Endothelial cell of umbilical vein (primary cell): Measurements from ENCODE around the gene PSMD3. TPM values are rescaled to one million over a fixed set of nuclear protein-coding genes. Genes with fewer than 3 reads are reported as not detected.
A peak's percentile ranks its signal among the peaks of the same experiment; 100 is the strongest.

Experiments used
- BruUV-seq: library from RNA; stranded (reverse); fragments of 400-500 nt; replicated peaks from 2 replicates; lab custom pipeline; 2021; lab: Mats Ljungman, UMichigan
- CTCF ChIA-PET: fragments of 300-600, 350-600 bp; sonication (Branson Sonifier 250); formaldehyde crosslinking; loops from one replicate; lab custom pipeline; 2021; ENCODE audit warnings: antibody characterized with exemption, inconsistent platforms; lab: Charles Lee
- POLR2A ChIA-PET: fragments of 300-600, 350-600 bp; sonication (Branson Sonifier 250); formaldehyde crosslinking; loops from one replicate; lab custom pipeline; 2021; ENCODE audit warnings: antibody characterized with exemption, inconsistent platforms; lab: Charles Lee
- DNase-seq: peaks from one replicate; pipeline ENCODE4 v3.0.0-alpha.2; 2011; ENCODE audit warnings: low read depth, low spot score
- FAIRE-seq: peaks from 2 replicates; lab custom pipeline; 2011; peaks lifted over from hg19 to GRCh38; lab: Jason Lieb, UNC
- H2AFZ ChIP-seq: 2 replicates; pipeline ENCODE4 v1.6.0; 2012; ENCODE audit warnings: low read depth, low read length, control low read depth, inconsistent platforms
- H3K27ac ChIP-seq: 2 replicates; pipeline ENCODE4 v1.5.1; 2011; ENCODE audit warnings: low read depth, mild to moderate bottlenecking, control low read depth, low read length, moderate library complexity; ENCODE audit not compliant: insufficient read depth
- H3K27me3 ChIP-seq, 2 experiments: 2 replicates each; pipeline versions ENCODE4 v1.6.0 to v1.6.1; 2011; ENCODE audit warnings: low read length in 2 of 2, mixed read lengths in 1 of 2; ENCODE audit not compliant: control insufficient read depth in 2 of 2, insufficient read depth in 2 of 2
- H3K36me3 ChIP-seq, 2 experiments: 2 replicates in 1 of 2; 3 replicates in 1 of 2; pipeline ENCODE4 v1.5.1; 2011; ENCODE audit warnings: low read length in 2 of 2, mild to moderate bottlenecking in 1 of 2, moderate library complexity in 1 of 2; ENCODE audit not compliant: control insufficient read depth in 2 of 2, insufficient read depth in 2 of 2; ENCODE audit errors: extremely low read depth in 1 of 2
- H3K4me1 ChIP-seq: 3 replicates; pipeline ENCODE4 v1.5.1; 2011; ENCODE audit warnings: mild to moderate bottlenecking, low read length; ENCODE audit not compliant: control insufficient read depth, insufficient read depth; ENCODE audit errors: extremely low read depth
- H3K4me2 ChIP-seq: 2 replicates; pipeline ENCODE4 v1.6.1; 2011; ENCODE audit warnings: low read length, control low read depth, mixed read lengths; ENCODE audit not compliant: insufficient read depth
- H3K4me3 ChIP-seq, 3 experiments: fragments of 200-600 bp in 1 of 3; sonication (generic), shearing (Covaris generic) in 1 of 3; replicated peaks in 1 of 3; 2 replicates each; pipeline ENCODE4 v1.5.1; 2011 to 2016; ENCODE audit warnings: control low read depth in 3 of 3, low read length in 3 of 3, mild to moderate bottlenecking in 2 of 3, inconsistent platforms in 1 of 3, low read depth in 1 of 3, moderate library complexity in 1 of 3; ENCODE audit not compliant: insufficient read depth in 1 of 3
- H3K79me2 ChIP-seq: 2 replicates; pipeline ENCODE4 v1.6.0; 2012; ENCODE audit warnings: low read length, inconsistent platforms; ENCODE audit not compliant: control insufficient read depth, insufficient read depth
- H3K9ac ChIP-seq: replicated peaks from 2 replicates; pipeline ENCODE3; 2011; ENCODE audit warnings: low read length, control low read depth; ENCODE audit not compliant: insufficient read depth; ENCODE audit errors: extremely low read depth
- H3K9me1 ChIP-seq: replicated peaks from 3 replicates; pipeline ENCODE4 v1.6.0; 2011; ENCODE audit warnings: mild to moderate bottlenecking, low read length; ENCODE audit not compliant: control insufficient read depth, insufficient read depth; ENCODE audit errors: extremely low read depth
- H3K9me3 ChIP-seq: replicated peaks from 2 replicates; pipeline ENCODE4 v1.5.1; 2012; ENCODE audit warnings: low read length, inconsistent platforms; ENCODE audit not compliant: control insufficient read depth, insufficient read depth
- H4K20me1 ChIP-seq: replicated peaks from 2 replicates; pipeline ENCODE3; 2011; ENCODE audit warnings: mild to moderate bottlenecking, low read length; ENCODE audit not compliant: control insufficient read depth, insufficient read depth; ENCODE audit errors: extremely low read depth
- EZH2 ChIP-seq: IDR thresholded peaks from 2 replicates; pipeline ENCODE4 v1.6.1; 2012; ENCODE audit warnings: borderline replicate concordance, low read depth, mild to moderate bottlenecking, moderate library complexity, low read length, inconsistent platforms; ENCODE audit not compliant: severe bottlenecking
- FOS ChIP-seq: IDR thresholded peaks from 2 replicates; pipeline ENCODE4 v1.6.1; 2011; ENCODE audit warnings: mild to moderate bottlenecking, low read length, moderate library complexity, borderline replicate concordance; ENCODE audit not compliant: insufficient read depth
- GATA2 ChIP-seq: IDR thresholded peaks from 2 replicates; pipeline ENCODE4 v1.7.0; 2011; ENCODE audit warnings: low read depth, mild to moderate bottlenecking, moderate library complexity, mixed read lengths, low read length; ENCODE audit not compliant: insufficient read length, insufficient read depth
- JUN ChIP-seq: IDR thresholded peaks from 2 replicates; pipeline ENCODE4 v1.6.1; 2011; ENCODE audit warnings: borderline replicate concordance, low read depth; ENCODE audit not compliant: insufficient read length, insufficient read depth
- MYC ChIP-seq: IDR thresholded peaks from one replicate; pipeline ENCODE4 v1.6.1; 2011; ENCODE audit warnings: mild to moderate bottlenecking, low read depth, low read length
- POLR2A ChIP-seq: IDR thresholded peaks from 2 replicates; pipeline ENCODE4 v1.6.1; 2012; ENCODE audit warnings: low read depth, mild to moderate bottlenecking, control low read depth, low read length
- POLR2AphosphoS5 ChIP-seq: IDR thresholded peaks from 2 replicates; pipeline ENCODE4 v1.6.1; 2012; ENCODE audit warnings: low read depth, mild to moderate bottlenecking, control low read depth, low read length, moderate library complexity; ENCODE audit not compliant: insufficient read depth
- dilution Hi-C: fragments of 300-500 bp; cut with MboI; formaldehyde crosslinking; loops from one replicate; pipeline ENCODE4 v1.15.0; 2019; ENCODE audit warnings: low sequenced_read_pairs; ENCODE audit not compliant: extremely low pct_ligation_motif_present
- intact Hi-C: fragments of 100-400 bp; cut with micrococcal nuclease; formaldehyde crosslinking; loops from one replicate; pipeline ENCODE4 v1.10.0; 2022
- polyA plus RNA-seq, 4 experiments: library from polyadenylated mRNA; depleted of rRNA in 3 of 4; stranded (reverse) in 3 of 4; unstranded in 1 of 4; fragments of >200 nt; gene quantifications; 2 replicates each; pipeline versions ENCODE4 v1.2.1 to v1.2.3, GENCODE V29; 2011 to 2012; ENCODE audit warnings: missing spikeins in 1 of 4
- total RNA-seq: library from RNA; stranded (reverse); gene quantifications from 2 replicates; pipeline ENCODE4 v1.2.3, GENCODE V29; 2021
- TF ChIP-seq, protein P1 (sequence below): IDR thresholded peaks from 2 replicates; pipeline ENCODE4 v1.6.1; 2011; ENCODE audit not compliant: insufficient read depth, insufficient read length
- TF ChIP-seq, protein P2 (sequence below), 2 donors: IDR thresholded peaks; 1 replicate in 1 of 2; 2 replicates in 1 of 2; pipeline ENCODE4 v1.5.1; 2011; ENCODE audit warnings: low read length in 2 of 2, mild to moderate bottlenecking in 2 of 2, moderate library complexity in 2 of 2, control low read depth in 1 of 2, inconsistent platforms in 1 of 2, low read depth in 1 of 2; ENCODE audit not compliant: insufficient read depth in 1 of 2; ENCODE audit errors: extremely low read depth in 1 of 2

PSMD3 gene
- total and polyA plus RNA-seq, 2 donors (not counting 3 experiments of a cell fraction or from before 2014, with no cell fraction given): 120 to 136 TPM

DNA sequence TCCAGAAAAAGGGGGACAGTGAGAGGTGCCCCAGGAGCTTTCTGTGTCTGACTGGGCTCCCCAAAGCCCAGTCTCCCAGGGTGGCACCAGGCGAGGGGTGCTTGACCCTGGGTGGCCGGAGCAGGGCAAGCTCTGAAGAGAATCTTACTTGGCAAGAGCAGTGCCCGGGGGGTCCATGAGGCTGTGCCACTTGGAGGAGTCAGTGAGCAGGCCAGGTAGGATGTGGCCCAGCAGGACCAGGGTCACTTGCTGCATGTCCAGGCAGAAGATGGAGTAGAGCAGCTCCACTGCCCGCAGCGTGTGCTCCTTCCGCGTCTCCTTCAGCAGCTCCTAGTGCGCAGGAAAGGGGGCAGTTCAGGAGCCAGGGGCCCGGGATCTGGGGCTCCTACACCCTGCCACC, 41.9 kb downstream of the PSMD3 start:
- no peak overlapping the region for H3K4me2 ChIP-seq
- H2AFZ ChIP-seq: no peak overlapping the region
- no peaks in the 10 kb centered on the region for H3K9me3 ChIP-seq
- H3K36me3 ChIP-seq: peaks cover 3 to 14% of the 10 kb centered on the region in 2 experiments
- intact Hi-C loops: no loop called here
- H3K79me2 ChIP-seq: peaks cover 4% of the 10 kb centered on the region
- no peak overlapping the region for H3K9ac ChIP-seq
- no peaks in the 10 kb centered on the region for H3K9me1 ChIP-seq
- TF ChIP-seq GATA2: no peak
- TF ChIP-seq EZH2: no peak
- TF ChIP-seq FOS: no peak
- no peak for TF ChIP-seq JUN
- no peak for TF ChIP-seq POLR2A
- TF ChIP-seq, protein P1, sequence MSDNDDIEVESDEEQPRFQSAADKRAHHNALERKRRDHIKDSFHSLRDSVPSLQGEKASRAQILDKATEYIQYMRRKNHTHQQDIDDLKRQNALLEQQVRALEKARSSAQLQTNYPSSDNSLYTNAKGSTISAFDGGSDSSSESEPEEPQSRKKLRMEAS: no peak
- TF ChIP-seq, protein P2, sequence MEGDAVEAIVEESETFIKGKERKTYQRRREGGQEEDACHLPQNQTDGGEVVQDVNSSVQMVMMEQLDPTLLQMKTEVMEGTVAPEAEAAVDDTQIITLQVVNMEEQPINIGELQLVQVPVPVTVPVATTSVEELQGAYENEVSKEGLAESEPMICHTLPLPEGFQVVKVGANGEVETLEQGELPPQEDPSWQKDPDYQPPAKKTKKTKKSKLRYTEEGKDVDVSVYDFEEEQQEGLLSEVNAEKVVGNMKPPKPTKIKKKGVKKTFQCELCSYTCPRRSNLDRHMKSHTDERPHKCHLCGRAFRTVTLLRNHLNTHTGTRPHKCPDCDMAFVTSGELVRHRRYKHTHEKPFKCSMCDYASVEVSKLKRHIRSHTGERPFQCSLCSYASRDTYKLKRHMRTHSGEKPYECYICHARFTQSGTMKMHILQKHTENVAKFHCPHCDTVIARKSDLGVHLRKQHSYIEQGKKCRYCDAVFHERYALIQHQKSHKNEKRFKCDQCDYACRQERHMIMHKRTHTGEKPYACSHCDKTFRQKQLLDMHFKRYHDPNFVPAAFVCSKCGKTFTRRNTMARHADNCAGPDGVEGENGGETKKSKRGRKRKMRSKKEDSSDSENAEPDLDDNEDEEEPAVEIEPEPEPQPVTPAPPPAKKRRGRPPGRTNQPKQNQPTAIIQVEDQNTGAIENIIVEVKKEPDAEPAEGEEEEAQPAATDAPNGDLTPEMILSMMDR (IDR thresholded peaks at IDR 0.05; ENCODE audit: extremely low read depth in 1 of 2, insufficient read depth in 1 of 2, low read depth in 1 of 2, low read length in 2 of 2): no peak
- TF ChIP-seq MYC: no peak
- no peak for TF ChIP-seq POLR2AphosphoS5
- no peaks in the 10 kb centered on the region for H4K20me1 ChIP-seq
- H3K4me3 ChIP-seq: no peak overlapping the region
- DNase-seq (no peak), FAIRE-seq (no peak)
- no TSS peak for BruUV-seq
- dilution Hi-C loops: no loop called here
- H3K27ac ChIP-seq: peak overlapping the region; percentile 99
- POLR2A ChIA-PET: interaction anchor here (1.3 kb wide), 1 partner anchor 32 kb away, joined by 3 read pairs; the partner anchor contains the start of gene MED24
- peaks cover 91% of the 10 kb centered on the region for H3K4me1 ChIP-seq
- no peaks in the 10 kb centered on the region for H3K27me3 ChIP-seq
- CTCF ChIA-PET: interaction anchor here (1.0 to 3.1 kb wide), 9 partner anchors 9 to 112 kb away, joined by 3 to 10 read pairs (median 5); partner anchors contain the start of gene PSMD3
